ENCODE measurements around the gene SLC26A1.
"Not testable (repeated sequence)": the region's sequence is repeated elsewhere in the genome, so short reads cannot be mapped to it uniquely, and the experiment has no call there.

Gene SLC26A1

DNA sequence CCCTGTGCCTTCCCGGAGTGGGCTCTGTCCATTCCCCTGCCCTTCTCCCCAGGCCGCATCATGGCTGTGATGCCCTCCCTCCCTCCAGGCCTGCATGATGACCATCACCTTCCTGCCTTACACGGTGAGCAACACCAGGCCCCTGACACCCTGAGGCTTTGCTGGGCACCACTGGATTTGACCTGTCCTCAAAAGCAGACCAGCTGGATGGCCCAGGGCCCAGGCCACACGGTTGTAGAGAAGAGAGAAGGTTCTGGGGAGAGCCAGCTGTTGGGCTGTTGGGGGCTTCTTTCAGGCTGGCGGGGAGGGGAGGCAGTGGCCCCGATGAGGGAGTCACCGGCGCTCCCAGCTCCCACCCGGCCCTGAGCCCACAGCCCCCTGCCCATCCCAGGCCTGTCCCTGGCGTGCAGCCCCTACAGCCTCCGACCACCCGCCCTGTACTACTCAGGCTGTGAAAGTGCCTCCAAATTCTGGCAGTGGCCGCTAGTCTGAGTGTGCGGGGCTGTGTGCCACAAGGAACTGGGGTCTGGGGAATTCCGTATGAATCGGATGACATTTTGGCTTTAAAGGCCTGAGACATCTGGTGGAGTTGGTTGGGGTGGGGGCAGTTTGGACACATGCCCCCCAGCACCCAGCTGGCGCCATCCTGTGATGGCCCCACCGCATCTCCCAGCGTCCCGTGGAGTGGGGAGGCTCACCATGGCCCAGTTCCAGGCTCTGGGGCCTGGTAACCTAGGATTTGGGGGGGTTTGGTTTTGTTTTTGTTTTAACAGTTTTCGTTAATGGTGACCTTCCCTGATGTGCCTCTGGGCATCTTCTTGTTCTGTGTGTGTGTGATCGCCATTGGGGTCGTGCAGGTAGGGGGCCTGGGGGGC lies 41.4 kb downstream of the SLC26A1 start:
- DNase-seq = no peak

DNA sequence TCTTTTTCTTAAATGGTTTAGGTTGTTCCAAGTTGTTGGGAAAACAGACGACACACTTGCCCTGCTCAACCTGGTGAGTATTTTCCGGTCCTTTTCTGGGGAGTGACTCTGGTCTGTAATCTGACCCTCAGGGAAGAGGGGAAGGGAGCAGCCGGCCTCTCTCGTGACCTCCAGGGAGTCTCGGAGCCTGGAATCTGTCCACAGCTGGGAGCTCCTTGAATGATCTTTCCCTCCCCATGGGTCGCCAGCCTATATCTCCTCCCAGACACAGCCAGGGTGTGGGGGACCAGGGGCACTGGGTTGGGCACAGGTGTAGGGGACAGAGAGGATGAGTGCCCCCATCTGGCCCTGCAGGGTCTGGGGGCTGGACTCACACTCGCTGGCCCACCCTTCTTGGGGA lies 42.0 kb downstream of the SLC26A1 start:
- no peak for DNase-seq

DNA sequence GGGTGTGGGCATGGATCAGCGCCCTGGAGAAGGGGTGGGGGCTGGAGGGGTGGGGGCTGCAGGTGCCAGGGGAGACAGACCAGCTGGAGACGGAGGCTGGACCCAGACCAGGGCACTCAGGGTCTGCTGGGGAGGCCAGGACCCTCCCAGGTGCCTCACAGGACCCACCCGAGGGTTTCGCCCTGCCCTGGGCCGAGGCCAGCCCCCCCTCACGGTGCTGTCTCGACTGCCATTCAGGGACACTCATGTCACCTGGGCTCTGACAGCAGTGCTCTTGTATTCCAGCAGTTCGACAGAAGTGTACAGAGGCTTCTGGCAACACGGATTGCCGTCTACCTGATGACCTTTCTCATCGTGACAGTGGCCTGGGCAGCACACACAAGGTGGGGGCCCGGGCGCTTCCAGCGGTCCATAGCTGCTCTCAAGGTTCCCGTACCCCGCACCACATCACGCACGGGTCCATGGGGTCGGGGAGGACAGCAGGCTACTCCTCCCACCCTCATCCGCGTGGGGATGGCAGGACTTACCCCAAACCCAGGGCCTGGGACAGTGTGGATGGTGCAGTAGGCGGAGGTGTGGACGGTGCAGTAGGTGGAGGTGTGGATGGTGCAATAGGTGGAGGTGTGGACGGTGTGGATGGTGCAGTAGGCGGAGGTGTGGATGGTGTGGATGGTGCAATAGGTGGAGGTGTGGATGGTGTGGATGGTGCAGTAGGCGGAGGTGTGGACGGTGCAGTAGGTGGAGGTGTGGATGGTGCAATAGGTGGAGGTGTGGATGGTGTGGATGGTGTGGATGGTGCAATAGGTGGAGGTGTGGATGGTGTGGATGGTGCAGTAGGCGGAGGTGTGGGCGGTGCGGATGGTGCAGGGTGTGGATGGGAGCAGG lies 42.8 kb downstream of the SLC26A1 start:
- DNase-seq = no peak

DNA sequence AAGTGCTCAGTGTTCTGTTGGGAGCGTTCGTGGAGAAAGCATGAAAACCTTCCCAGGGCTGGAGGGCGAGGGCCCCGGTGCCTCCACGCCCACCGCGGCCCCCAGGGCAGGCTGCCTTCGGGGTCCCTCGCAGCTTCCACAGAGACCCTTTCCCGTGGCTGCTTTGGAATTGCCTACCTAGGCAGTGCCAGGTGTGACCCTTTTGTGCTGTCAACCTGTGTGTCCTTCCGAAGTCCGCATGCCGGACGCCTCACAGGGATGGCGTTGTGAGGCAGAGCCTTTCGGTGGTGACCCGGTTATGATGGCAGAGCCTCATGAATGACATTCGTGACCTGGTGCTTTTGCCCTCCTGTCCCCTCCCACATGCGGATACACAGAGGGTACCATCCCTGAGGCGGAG lies 43.5 kb downstream of the SLC26A1 start:
- no peak for DNase-seq

GRCh38 chr4:948936-949300 lies 44.3 kb downstream of the SLC26A1 start:
- no peak for DNase-seq

GRCh38 chr4:948101-948935 lies 44.9 kb downstream of the SLC26A1 start:
- no peak for DNase-seq

GRCh38 chr4:947491-947971 lies 45.7 kb downstream of the SLC26A1 start:
- no peak for DNase-seq

DNA sequence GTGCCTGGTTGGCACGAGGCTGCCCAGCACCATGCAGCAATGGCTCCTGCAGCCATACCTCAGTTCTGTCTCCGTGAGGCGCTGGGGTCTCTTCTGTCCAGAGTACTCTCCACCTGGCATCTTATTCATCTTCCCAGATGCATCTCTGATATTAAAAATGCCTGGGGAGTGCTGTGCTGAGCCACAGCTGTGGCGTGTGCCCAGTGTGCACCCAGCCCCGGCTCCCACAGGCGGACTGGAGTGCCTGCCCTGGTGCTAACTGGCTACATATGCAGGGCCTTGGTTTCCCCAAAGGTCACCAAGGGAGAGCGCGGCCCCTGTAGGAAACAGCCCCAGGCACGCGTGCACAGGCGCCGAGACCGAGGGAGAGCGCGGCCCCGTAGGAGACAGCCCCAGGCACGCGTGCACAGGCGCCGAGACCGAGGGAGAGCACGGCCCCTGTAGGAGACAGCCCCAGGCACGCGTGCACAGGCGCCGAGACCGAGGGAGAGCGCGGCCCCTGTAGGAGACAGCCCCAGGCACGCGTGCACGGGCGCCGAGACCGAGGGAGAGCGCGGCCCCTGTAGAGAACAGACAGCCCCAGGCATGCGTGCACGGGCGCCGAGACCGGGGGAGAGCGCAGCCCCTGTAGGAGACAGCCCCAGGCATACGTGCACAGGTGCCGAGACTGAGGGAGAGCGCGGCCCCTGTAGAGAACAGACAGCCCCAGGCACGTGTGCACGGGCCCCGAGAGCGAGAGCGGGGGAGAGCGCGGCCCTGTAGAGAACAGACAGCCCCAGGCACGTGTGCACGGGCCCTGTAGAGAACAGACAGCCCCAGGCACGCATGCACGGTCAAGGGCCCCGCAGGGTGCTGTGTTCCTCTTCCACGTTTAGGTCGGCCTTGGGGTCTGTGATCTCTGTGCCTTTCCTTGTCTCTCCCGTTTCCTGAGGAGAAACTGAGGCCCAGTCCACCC lies 46.4 kb downstream of the SLC26A1 start:
- no peak for DNase-seq

DNA sequence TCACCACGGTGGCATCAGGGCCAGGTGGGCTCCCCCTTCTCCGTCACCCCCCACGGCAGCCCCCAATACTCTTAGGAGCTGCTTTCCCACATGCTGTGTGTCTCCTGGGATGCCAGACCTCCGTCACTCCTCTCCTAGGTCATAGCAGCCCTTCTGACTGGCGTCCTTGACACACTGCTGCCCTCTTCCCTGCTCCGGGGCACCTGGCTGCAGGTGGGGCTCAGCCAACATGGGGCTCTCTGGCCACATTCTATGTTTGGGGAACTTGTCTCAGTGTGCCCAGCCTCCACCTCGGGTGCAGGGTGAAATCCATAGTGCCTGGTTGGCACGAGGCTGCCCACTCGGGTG lies 47.1 kb downstream of the SLC26A1 start:
- no peak for DNase-seq

DNA sequence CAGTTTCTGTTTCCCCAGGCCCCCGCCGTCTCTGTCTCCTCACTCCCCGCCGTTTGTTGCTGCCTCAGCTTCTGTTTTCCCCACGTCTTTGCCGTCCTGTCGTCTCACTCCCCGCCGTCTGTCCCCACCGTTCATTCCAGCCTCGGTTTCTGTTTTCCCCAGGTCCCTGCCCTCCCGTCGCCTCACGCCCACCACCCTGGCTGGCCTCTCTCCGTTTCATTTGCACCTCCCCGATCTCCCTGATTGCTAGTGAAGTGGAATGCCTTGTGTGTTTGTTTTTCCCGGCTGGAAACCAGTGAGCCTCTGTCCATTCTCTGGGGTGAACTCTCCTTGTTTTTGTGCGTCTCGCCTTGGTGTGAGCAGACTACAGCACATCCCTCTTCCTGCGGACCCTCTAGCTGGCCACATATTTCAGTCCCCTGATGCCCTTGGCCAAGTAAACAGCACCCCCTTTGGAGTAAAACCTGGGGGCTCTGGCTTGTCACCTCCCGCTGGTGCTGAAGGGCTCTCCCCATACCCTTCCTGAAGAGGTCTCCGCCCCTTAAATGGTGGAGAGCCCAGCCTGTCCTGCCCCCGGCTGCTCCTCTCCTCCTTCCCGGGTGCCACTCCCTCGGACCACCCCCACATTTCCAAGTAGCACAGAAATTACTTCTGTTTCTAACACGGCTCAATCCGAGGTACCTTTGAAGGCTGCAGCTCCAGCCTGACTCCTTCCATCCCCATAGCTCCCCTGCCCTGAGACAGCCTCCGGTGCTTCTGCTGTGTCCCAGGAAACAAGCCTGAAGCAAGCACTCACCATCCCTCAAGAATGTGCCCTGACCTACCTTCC lies 47.7 kb downstream of the SLC26A1 start:
- no peak for DNase-seq

DNA sequence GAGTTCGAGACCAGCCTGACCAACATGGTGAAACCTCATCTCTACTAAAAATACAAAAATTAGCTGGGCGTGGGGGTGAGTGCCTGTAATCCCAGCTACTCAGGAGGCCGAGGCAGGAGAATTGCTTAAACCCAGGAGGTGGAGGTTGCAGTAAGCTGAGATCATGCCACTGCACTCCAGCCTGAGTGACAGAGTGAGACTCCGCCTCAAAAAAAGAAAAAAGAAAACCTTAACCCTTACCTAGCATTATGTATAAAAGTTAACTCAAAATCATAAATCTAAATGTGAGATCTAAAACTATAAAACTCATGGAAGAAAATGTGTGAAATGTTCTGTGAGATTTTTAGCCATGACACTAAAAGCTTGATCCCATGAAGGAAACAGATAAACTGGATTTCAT lies 53.7 kb downstream of the SLC26A1 start:
- not testable (repeated sequence) for DNase-seq
